DOHH2 (cell line): ENCODE data around the gene SYT7.

Experiments used
- H3F3A ChIP-seq: fragments of 200-600 bp; sonication (generic), shearing (Covaris generic); 2 replicates; pipeline ENCODE4 v1.6.0; 2016; ENCODE audit warnings: antibody characterized with exemption, mild to moderate bottlenecking; ENCODE audit not compliant: control insufficient read depth, insufficient read depth
- H3K27ac ChIP-seq: fragments of 200-600 bp; sonication (generic); 2 replicates; pipeline ENCODE4 v1.5.1; 2014; ENCODE audit warnings: low read depth, mild to moderate bottlenecking, low read length, moderate library complexity
- H3K27me3 ChIP-seq: fragments of 200-600 bp; sonication (generic); 2 replicates; pipeline ENCODE4 v1.6.1; 2014; ENCODE audit warnings: mild to moderate bottlenecking, low read length, mixed read lengths; ENCODE audit not compliant: control insufficient read depth
- H3K36me3 ChIP-seq: fragments of 200-600 bp; sonication (generic); 2 replicates; pipeline ENCODE4 v1.6.1; 2014; ENCODE audit warnings: mild to moderate bottlenecking, low read length, moderate library complexity, mixed read lengths; ENCODE audit not compliant: control insufficient read depth
- H3K4me1 ChIP-seq: fragments of 200-600 bp; sonication (generic); 2 replicates; pipeline ENCODE4 v1.6.1; 2014; ENCODE audit warnings: mild to moderate bottlenecking, low read length, mixed read lengths; ENCODE audit not compliant: control insufficient read depth
- H3K4me2 ChIP-seq: fragments of 200-600 bp; sonication (generic); 2 replicates; pipeline ENCODE4 v1.6.0; 2014; ENCODE audit warnings: mild to moderate bottlenecking, low read length, moderate library complexity
- H3K4me3 ChIP-seq: fragments of 200-600 bp; sonication (generic); 2 replicates; pipeline ENCODE4 v1.5.1; 2014; ENCODE audit warnings: mild to moderate bottlenecking, low read length, mixed read lengths
- H3K79me2 ChIP-seq: fragments of 200-600 bp; sonication (generic); 2 replicates; pipeline ENCODE4 v1.6.1; 2014; ENCODE audit warnings: mild to moderate bottlenecking, low read length, mixed read lengths; ENCODE audit not compliant: control insufficient read depth
- H3K9me2 ChIP-seq: fragments of 200-600 bp; sonication (generic); replicated peaks from 2 replicates; pipeline ENCODE4 v1.6.1; 2014; ENCODE audit warnings: mild to moderate bottlenecking, low read length, mixed read lengths; ENCODE audit not compliant: control insufficient read depth
- H3K9me3 ChIP-seq: fragments of 200-600 bp; sonication (generic); 2 replicates; pipeline ENCODE4 v1.6.1; 2014; ENCODE audit warnings: antibody characterized with exemption, low read length, mixed read lengths; ENCODE audit not compliant: control insufficient read depth, insufficient read depth
- H4K20me1 ChIP-seq: fragments of 200-600 bp; sonication (generic); 2 replicates; pipeline ENCODE4 v1.6.0; 2014; ENCODE audit warnings: low read depth, mild to moderate bottlenecking, antibody characterized with exemption, low read length, moderate library complexity; ENCODE audit not compliant: control insufficient read depth, insufficient read depth
- EZH2phosphoT487 ChIP-seq: fragments of 200-600 bp; sonication (generic); IDR thresholded peaks from 2 replicates; pipeline ENCODE4 v1.6.1; 2017; ENCODE audit warnings: borderline replicate concordance, mild to moderate bottlenecking, antibody characterized with exemption, low read length, moderate library complexity, mixed read lengths
- TF ChIP-seq, protein P1 (sequence below): fragments of 200-600 bp; sonication (generic); IDR thresholded peaks from one replicate; pipeline ENCODE4 v1.5.1; 2014; ENCODE audit warnings: antibody characterized with exemption, mild to moderate bottlenecking, low read depth, low read length; ENCODE audit not compliant: poor library complexity, severe bottlenecking

The SYT7 gene

GRCh38 chr11:61609980-61610366, 29.1 kb upstream of the SYT7 start:
- no peak overlapping the region for H3K27ac ChIP-seq
- H3K36me3 ChIP-seq: no peaks in the 10 kb centered on the region
- H3K4me1 ChIP-seq: no peaks in the 10 kb centered on the region
- no peaks in the 10 kb centered on the region for H3F3A ChIP-seq
- no peak overlapping the region for H3K4me2 ChIP-seq
- H3K4me3 ChIP-seq: no peak overlapping the region
- no peaks in the 10 kb centered on the region for H4K20me1 ChIP-seq
- peaks cover 11% of the 10 kb centered on the region; the same call in 1 of the 2 replicates for H3K27me3 ChIP-seq
- H3K79me2 ChIP-seq: no peaks in the 10 kb centered on the region
- no peaks in the 10 kb centered on the region for H3K9me2 ChIP-seq
- no peaks in the 10 kb centered on the region for H3K9me3 ChIP-seq
- no peak for TF ChIP-seq EZH2phosphoT487
- TF ChIP-seq, protein P1, sequence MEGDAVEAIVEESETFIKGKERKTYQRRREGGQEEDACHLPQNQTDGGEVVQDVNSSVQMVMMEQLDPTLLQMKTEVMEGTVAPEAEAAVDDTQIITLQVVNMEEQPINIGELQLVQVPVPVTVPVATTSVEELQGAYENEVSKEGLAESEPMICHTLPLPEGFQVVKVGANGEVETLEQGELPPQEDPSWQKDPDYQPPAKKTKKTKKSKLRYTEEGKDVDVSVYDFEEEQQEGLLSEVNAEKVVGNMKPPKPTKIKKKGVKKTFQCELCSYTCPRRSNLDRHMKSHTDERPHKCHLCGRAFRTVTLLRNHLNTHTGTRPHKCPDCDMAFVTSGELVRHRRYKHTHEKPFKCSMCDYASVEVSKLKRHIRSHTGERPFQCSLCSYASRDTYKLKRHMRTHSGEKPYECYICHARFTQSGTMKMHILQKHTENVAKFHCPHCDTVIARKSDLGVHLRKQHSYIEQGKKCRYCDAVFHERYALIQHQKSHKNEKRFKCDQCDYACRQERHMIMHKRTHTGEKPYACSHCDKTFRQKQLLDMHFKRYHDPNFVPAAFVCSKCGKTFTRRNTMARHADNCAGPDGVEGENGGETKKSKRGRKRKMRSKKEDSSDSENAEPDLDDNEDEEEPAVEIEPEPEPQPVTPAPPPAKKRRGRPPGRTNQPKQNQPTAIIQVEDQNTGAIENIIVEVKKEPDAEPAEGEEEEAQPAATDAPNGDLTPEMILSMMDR: no peak

DNA sequence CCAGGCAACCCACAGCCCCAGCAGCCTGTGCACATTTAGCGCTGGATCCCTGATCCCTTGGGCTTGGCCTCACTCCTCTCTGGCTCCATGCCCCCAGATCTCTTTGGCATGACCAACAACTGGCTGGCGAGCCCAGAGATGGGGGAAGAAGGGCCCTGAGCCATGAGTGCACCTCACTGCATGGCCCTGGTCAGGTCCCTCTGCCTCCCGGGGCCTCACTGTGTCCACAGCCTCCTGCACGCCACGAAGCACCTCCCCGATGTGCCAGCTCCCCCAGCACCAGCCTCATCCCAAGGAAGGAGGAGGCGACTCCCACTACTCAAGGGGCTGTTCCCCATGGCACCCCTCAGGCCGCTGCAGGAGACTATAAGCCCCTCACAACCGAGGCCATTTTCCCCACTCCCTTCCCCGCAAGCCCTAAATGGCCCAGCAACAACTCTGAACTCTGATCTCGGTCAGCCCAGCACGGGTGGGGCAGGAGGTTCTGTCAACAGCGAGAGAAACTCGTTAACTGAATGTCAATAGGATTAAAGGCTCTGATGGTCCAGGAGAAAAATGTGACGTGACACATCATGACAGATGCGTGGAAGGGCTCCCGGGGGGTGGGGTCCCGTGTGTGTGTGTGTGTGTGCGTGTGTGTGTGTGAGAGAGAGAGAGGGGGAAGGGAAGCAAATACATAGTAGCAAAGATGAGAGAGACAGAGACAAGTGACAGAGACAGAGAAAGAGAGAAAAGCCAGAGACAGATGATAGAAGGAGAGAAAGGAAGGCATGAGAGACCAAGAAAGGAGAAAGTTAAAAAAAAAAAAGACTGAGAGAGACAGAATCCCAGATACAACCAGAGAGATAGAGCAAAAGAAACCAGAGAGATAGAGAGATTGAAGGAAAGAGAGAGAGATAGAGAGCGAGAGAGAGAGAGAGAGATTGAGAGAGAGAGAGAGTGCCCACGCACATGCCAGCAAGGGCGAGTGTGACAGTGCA, 28.4 kb upstream of the SYT7 start:
- H3K79me2 ChIP-seq: no peaks in the 10 kb centered on the region
- H3K27me3 ChIP-seq: peaks cover 11% of the 10 kb centered on the region; the same call in 1 of the 2 replicates
- no peaks in the 10 kb centered on the region for H3K9me2 ChIP-seq
- no peaks in the 10 kb centered on the region for H3K4me1 ChIP-seq
- H3K9me3 ChIP-seq: no peaks in the 10 kb centered on the region
- H3F3A ChIP-seq: no peaks in the 10 kb centered on the region
- H3K36me3 ChIP-seq: no peaks in the 10 kb centered on the region
- TF ChIP-seq, protein P1: no peak
- TF ChIP-seq EZH2phosphoT487: no peak
- no peak overlapping the region for H3K4me3 ChIP-seq
- no peak overlapping the region for H3K27ac ChIP-seq
- no peaks in the 10 kb centered on the region for H4K20me1 ChIP-seq
- H3K4me2 ChIP-seq: no peak overlapping the region

DNA sequence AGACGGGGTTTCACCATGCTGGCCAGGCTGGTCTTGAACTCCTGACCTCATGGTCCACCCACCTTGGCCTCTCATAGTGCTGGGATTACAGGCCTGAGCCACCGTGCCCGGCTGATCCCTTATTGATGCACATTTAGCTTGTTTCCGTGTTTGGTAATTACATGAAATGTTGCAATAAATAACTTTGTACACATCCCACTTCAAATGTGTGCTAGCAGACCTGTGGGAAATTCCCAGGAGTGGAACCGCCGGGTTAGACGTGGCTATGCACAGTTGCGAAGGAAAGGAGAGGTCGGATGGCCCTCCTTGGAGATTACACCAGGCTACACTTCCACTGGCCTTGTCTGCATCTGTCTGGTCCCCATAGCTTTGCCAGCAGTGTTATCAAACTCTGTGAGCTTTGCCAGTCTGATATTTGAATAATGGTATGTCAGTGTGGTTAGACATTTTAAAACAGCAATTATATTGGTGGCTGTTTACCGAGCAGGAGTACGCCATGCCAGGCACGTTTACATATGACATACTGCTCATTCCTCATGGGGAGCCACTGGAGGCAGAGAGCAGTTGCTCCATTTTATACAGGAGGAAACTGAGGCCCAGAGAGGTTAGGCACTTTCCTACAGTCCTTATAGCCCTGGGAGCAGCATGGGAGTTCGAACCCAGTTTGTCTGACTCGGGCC, 27.2 kb upstream of the SYT7 start:
- no peaks in the 10 kb centered on the region for H3K9me2 ChIP-seq
- H3K4me2 ChIP-seq: no peak overlapping the region
- H3K4me1 ChIP-seq: no peaks in the 10 kb centered on the region

More for the DNA sequence above, 27.2 kb upstream of the SYT7 start:
- TF ChIP-seq, protein P1: no peak
- TF ChIP-seq EZH2phosphoT487: no peak
- Histone ChIP-seq H3F3A (no peaks in the 10 kb centered on the region), H3K4me3 (no peak overlapping the region), H3K27me3 (peaks cover 11% of the 10 kb centered on the region; the same call in 1 of the 2 replicates), H3K9me3 (no peaks in the 10 kb centered on the region), H3K27ac (no peak overlapping the region), H3K79me2 (no peaks in the 10 kb centered on the region), H3K36me3 (no peaks in the 10 kb centered on the region), H4K20me1 (no peaks in the 10 kb centered on the region)
